HepG2 (cell line): ENCODE results near the gene TASOR2. TPM values are rescaled to one million over a fixed set of nuclear protein-coding genes. Genes with fewer than 3 reads are reported as not detected.

Source experiments
- AHR ChIP-seq: IDR thresholded peaks from 2 replicates; pipeline ENCODE4 v1.6.1; 2018; ENCODE audit warnings: missing genetic modification reagents, missing compliant biosample characterization
- ATF2 ChIP-seq: sonication (generic); formaldehyde crosslinking; IDR thresholded peaks from 2 replicates; pipeline ENCODE4 v1.4.0; 2020; ENCODE audit warnings: missing genetic modification reagents
- CERS6 ChIP-seq: sonication (generic); formaldehyde crosslinking; IDR thresholded peaks from 2 replicates; pipeline ENCODE4 v1.5.0; 2020; ENCODE audit warnings: missing genetic modification reagents
- EHMT2 ChIP-seq: fragments of 200-600 bp; sonication (generic); IDR thresholded peaks from 2 replicates; pipeline ENCODE4 v1.7.0; 2017; ENCODE audit warnings: antibody characterized with exemption, low read depth, low read length, borderline replicate concordance
- ETS1 ChIP-seq: sonication (generic); formaldehyde crosslinking; IDR thresholded peaks from 2 replicates; pipeline ENCODE4 v1.4.0; 2020; ENCODE audit warnings: missing genetic modification reagents
- HMG20A ChIP-seq: IDR thresholded peaks from 2 replicates; pipeline ENCODE4 v1.6.1; 2016; ENCODE audit warnings: borderline replicate concordance
- KDM4B ChIP-seq: sonication (generic); formaldehyde crosslinking; IDR thresholded peaks from 2 replicates; pipeline ENCODE4 v1.4.0; 2020; ENCODE audit warnings: missing genetic modification reagents
- KLF11 ChIP-seq: IDR thresholded peaks from 2 replicates; pipeline ENCODE4 v1.6.1; 2016; ENCODE audit warnings: missing compliant biosample characterization
- MNT ChIP-seq: fragments of 450-650 bp; IDR thresholded peaks from 2 replicates; pipeline ENCODE4 v1.6.1; 2016
- NFE2 ChIP-seq: sonication (generic); formaldehyde crosslinking; IDR thresholded peaks from 2 replicates; pipeline ENCODE4 v1.4.0; 2020; ENCODE audit warnings: missing genetic modification reagents
- PHF20 ChIP-seq: sonication (generic); formaldehyde crosslinking; IDR thresholded peaks from 2 replicates; pipeline ENCODE4 v1.5.0; 2020; ENCODE audit warnings: mild to moderate bottlenecking, missing genetic modification reagents
- PRPF4 ChIP-seq: fragments of 200-400 bp; formaldehyde crosslinking; IDR thresholded peaks from 2 replicates; pipeline ENCODE4 v1.6.1; 2016; ENCODE audit warnings: low read length, low read depth; ENCODE audit not compliant: poor library complexity, severe bottlenecking
- REPIN1 ChIP-seq: sonication (generic); formaldehyde crosslinking; IDR thresholded peaks from 2 replicates; pipeline ENCODE4 v1.8.0; 2022; ENCODE audit warnings: missing genetic modification reagents, low read depth, mild to moderate bottlenecking, borderline replicate concordance
- TFAP4 ChIP-seq: sonication (generic); IDR thresholded peaks from 2 replicates; pipeline ENCODE4 v1.6.1; 2016; ENCODE audit warnings: low read depth, borderline replicate concordance
- ZKSCAN8 ChIP-seq: IDR thresholded peaks from 2 replicates; pipeline ENCODE4 v1.6.1; 2016; ENCODE audit warnings: borderline replicate concordance, missing genetic modification reagents, missing compliant biosample characterization
- ZNF281 ChIP-seq: sonication (generic); formaldehyde crosslinking; IDR thresholded peaks from 2 replicates; pipeline ENCODE4 v1.4.0; 2020; ENCODE audit warnings: missing genetic modification reagents, borderline replicate concordance
- ZNF367 ChIP-seq: sonication (generic); formaldehyde crosslinking; IDR thresholded peaks from 2 replicates; pipeline ENCODE4 v1.4.0; 2020; ENCODE audit warnings: missing genetic modification reagents, borderline replicate concordance
- ZNF777 ChIP-seq: sonication (generic); formaldehyde crosslinking; IDR thresholded peaks from 2 replicates; pipeline ENCODE4 v1.4.0; 2020; ENCODE audit warnings: missing genetic modification reagents
- polyA plus RNA-seq, 8 experiments: library from polyadenylated mRNA; depleted of rRNA in 3 of 8; stranded (reverse) in 7 of 8; unstranded in 1 of 8; fragments of >200 nt; fragmentation: Illumina TruSeq in 4 of 8; extraction: Trizol in 4 of 8; gene quantifications; 2 replicates each; pipeline versions ENCODE4 v1.2.1 to v1.2.3, GENCODE V29; 2011 to 2016; ENCODE audit warnings: low read depth in 4 of 8, missing spikeins in 1 of 8, mixed read lengths in 1 of 8; ENCODE audit not compliant: insufficient read depth in 1 of 8
- total RNA-seq, 5 experiments: library from RNA; depleted of rRNA; stranded (reverse); fragments of >200 nt; fragmentation: Illumina TruSeq; extraction: Trizol; gene quantifications; 2 replicates each; pipeline ENCODE4 v1.2.3, GENCODE V29; 2016; ENCODE audit warnings: low read depth in 1 of 5

Gene TASOR2
- total and polyA plus RNA-seq, 2 of the 13 experiments (the other 11 are each of a cell fraction or from before 2014, with no cell fraction given): 24.2 to 55.3 TPM

GRCh38 chr10:5659702-5660528, 24.7 kb upstream of the TASOR2 start (continued):
- TF ChIP-seq MNT: peak; percentile 87
- TF ChIP-seq ZKSCAN8 (CRISPR knock-in tag): peak; percentile 98
- peak; percentile 33; the same call in 1 of the 2 replicates for TF ChIP-seq REPIN1 (CRISPR knock-in tag)
- TF ChIP-seq TFAP4: 0 out of 2 replicates have a peak, but pooled peaks have one; percentile 49
- peak; percentile 68 for TF ChIP-seq HMG20A (CRISPR knock-in tag)
- TF ChIP-seq KLF11 (CRISPR knock-in tag): 0 out of 2 replicates have a peak, but pooled peaks have one; percentile 51
- no peak for TF ChIP-seq AHR (CRISPR knock-in tag)
- TF ChIP-seq ZNF367 (CRISPR knock-in tag): no peak
- TF ChIP-seq CERS6 (CRISPR knock-in tag): no peak
- no peak for TF ChIP-seq PRPF4
- no peak for TF ChIP-seq NFE2 (CRISPR knock-in tag)
- TF ChIP-seq PHF20: peak; percentile 48; the same call in 1 of the 2 replicates
- TF ChIP-seq ZNF777 (CRISPR knock-in tag): no peak
- no peak for TF ChIP-seq ZNF281
- TF ChIP-seq EHMT2: no peak
- peak; percentile 66 for TF ChIP-seq ATF2 (CRISPR knock-in tag)
- no peak for TF ChIP-seq KDM4B (CRISPR knock-in tag)
- TF ChIP-seq ETS1 (CRISPR knock-in tag): no peak
